HG03097 (cell line): Measurements from ENCODE around the gene MTCL1.

Experiments used
- ATAC-seq: cut with Tn5 transposase; IDR thresholded peaks from one replicate; pipeline ENCODE4 v1.9.1; 2021; ENCODE audit not compliant: unreplicated experiment, low FRiP score

The MTCL1 gene

GRCh38 chr18:8686611-8687010 lies 18.7 kb upstream of the MTCL1 start:
- ATAC-seq = no peak

GRCh38 chr18:8688216-8688800 lies 17.0 kb upstream of the MTCL1 start:
- no peak for ATAC-seq

- ATAC-seq = no peak
Observed at GRCh38 chr18:8688816-8689215, 16.5 kb upstream of the MTCL1 start.

GRCh38 chr18:8689517-8689916 lies 15.8 kb upstream of the MTCL1 start:
- no peak for ATAC-seq

- no peak for ATAC-seq
Observed at GRCh38 chr18:8694891-8695290, 10.5 kb upstream of the MTCL1 start.

GRCh38 chr18:8695932-8696517 lies 9.3 kb upstream of the MTCL1 start:
- ATAC-seq = no peak

- ATAC-seq = no peak
Observed at GRCh38 chr18:8696749-8697211, 8.6 kb upstream of the MTCL1 start.

GRCh38 chr18:8699126-8699525 lies 6.2 kb upstream of the MTCL1 start:
- no peak for ATAC-seq

GRCh38 chr18:8699948-8700347 lies 5.4 kb upstream of the MTCL1 start:
- ATAC-seq = no peak

- ATAC-seq = no peak
Observed at GRCh38 chr18:8701546-8702118, 3.7 kb upstream of the MTCL1 start.

GRCh38 chr18:8702668-8703067 lies 2.7 kb upstream of the MTCL1 start:
- no peak for ATAC-seq

GRCh38 chr18:8703092-8703709 lies 2.2 kb upstream of the MTCL1 start:
- ATAC-seq = no peak

- no peak for ATAC-seq
Observed at GRCh38 chr18:8703781-8704301, 1.5 kb upstream of the MTCL1 start.

GRCh38 chr18:8704361-8705237 lies 757 bp upstream of the MTCL1 start:
- peak; percentile 80 for ATAC-seq

GRCh38 chr18:8705961-8706790 lies 820 bp downstream of the MTCL1 start:
- ATAC-seq = peak; percentile 11

- no peak for ATAC-seq
Observed at GRCh38 chr18:8706791-8707555, 1.6 kb downstream of the MTCL1 start.

- no peak for ATAC-seq
Observed at GRCh38 chr18:8707556-8708300, 2.4 kb downstream of the MTCL1 start.

- no peak for ATAC-seq
Observed at GRCh38 chr18:8708670-8709069, 3.3 kb downstream of the MTCL1 start.
